Urinary bladder (tissue), 4 donors: Measurements from ENCODE around the gene SPEF2. TPM values are rescaled to one million over a fixed set of nuclear protein-coding genes. Genes with fewer than 3 reads are reported as not detected.

ENCODE experiments used
- DNase-seq: peaks from one replicate; pipeline ENCODE4 v3.0.0-alpha.2; 2015; ENCODE audit errors: extremely low spot score
- H3K27ac ChIP-seq: one replicate; pipeline ENCODE4 v1.5.1; 2013; ENCODE audit warnings: low read depth, mild to moderate bottlenecking, moderate library complexity
- H3K36me3 ChIP-seq: one replicate; pipeline ENCODE4 v1.6.1; 2013; ENCODE audit warnings: mild to moderate bottlenecking, moderate library complexity; ENCODE audit not compliant: insufficient read depth
- H3K4me1 ChIP-seq: one replicate; pipeline ENCODE4 v1.6.1; 2013; ENCODE audit warnings: mild to moderate bottlenecking, moderate library complexity; ENCODE audit not compliant: insufficient read depth
- H3K4me3 ChIP-seq: one replicate; pipeline ENCODE4 v1.5.1; 2013; ENCODE audit warnings: low read depth, low read length
- WGBS: extraction: QIAGEN DNeasy Blood & Tissue Kit; methylation state at CpG from one replicate; pipeline ENCODE4 v1.1.7; 2013; 5-methylcytosine and 5-hydroxymethylcytosine counted together
- polyA plus RNA-seq: library from polyadenylated mRNA; stranded (reverse); fragments of 200-250 nt; gene quantifications from one replicate; pipeline ENCODE4 v1.2.3, GENCODE V29; 2013
- total RNA-seq: library from RNA; depleted of rRNA; stranded (reverse); fragments of >200 nt; gene quantifications from one replicate; pipeline ENCODE4 v1.2.3, GENCODE V29; 2014
- donor health status: healthy with polysubstance abuse.
- donor health status: healthy.

The SPEF2 gene
- total and polyA plus RNA-seq, 2 donors, result 3.7 to 30.0 TPM

- no peaks in the 10 kb centered on the region for H3K36me3 ChIP-seq
- H3K4me1 ChIP-seq, result no peaks in the 10 kb centered on the region
- WGBS, result 85% methylated on average over 4 of the region's 4 CpGs
- H3K27ac ChIP-seq, result no peak overlapping the region
- no peak for DNase-seq
- H3K4me3 ChIP-seq, result no peak overlapping the region
Observed at GRCh38 chr5:35761541-35761940, 143.9 kb downstream of the SPEF2 start.

- H3K36me3 ChIP-seq, result no peaks in the 10 kb centered on the region
- DNase-seq, result no peak
- H3K4me3 ChIP-seq, result no peak overlapping the region
- 95% methylated on average over 3 of the region's 3 CpGs for WGBS
- H3K27ac ChIP-seq, result no peak overlapping the region
- H3K4me1 ChIP-seq, result no peaks in the 10 kb centered on the region
Observed at GRCh38 chr5:35762368-35762767, 144.7 kb downstream of the SPEF2 start.

DNA sequence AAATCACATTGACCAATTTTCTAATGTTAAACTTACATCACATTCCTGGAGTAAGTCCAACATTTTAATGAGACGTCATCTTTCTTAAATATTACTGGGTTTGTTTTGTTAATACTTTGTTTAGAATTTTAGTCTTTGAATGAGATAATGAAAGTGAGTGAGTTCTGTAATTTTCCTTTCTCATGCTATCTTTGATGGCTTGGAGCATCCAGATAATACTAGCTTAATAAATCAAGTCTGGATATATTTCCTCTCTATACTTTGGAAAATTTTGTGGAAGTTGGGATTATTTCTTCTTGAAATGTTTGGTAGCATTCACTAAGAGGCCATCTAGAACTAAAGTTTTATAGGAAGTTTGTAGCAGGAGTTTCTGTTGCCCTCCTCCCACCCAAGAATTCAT lies 148.3 kb downstream of the SPEF2 start:
- no peaks in the 10 kb centered on the region for H3K4me1 ChIP-seq
- no peak overlapping the region for H3K4me3 ChIP-seq
- WGBS, result 23% methylated on average over 1 of the region's 1 CpG
- no peak for DNase-seq
- no peak overlapping the region for H3K27ac ChIP-seq
- no peaks in the 10 kb centered on the region for H3K36me3 ChIP-seq

DNA sequence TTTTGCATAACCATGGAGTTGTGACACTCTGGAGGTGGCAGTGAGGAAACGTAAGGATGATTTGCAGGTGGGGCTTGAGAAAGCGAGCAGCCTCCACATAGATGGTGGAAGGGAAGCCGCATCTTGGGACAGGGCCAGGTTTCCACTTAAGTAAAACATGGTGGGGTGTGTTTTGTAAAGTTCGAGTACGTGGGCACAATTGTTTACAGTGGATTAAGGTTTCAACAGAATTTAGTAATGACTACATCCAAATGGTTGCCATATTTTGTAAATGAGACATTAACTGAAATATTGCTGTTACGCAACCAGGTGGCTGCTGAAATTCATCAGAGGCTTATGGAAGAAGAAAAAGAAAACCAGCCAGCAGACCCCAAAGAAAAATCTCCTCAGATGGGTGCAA lies 153.6 kb downstream of the SPEF2 start:
- Histone ChIP-seq H3K4me3 (no peak overlapping the region), H3K36me3 (no peaks in the 10 kb centered on the region), H3K4me1 (no peaks in the 10 kb centered on the region), H3K27ac (no peak overlapping the region)
- DNase-seq, result no peak
- WGBS, result 68% methylated on average over 6 of the region's 6 CpGs

GRCh38 chr5:35771839-35772238 lies 154.2 kb downstream of the SPEF2 start:
- H3K4me3 ChIP-seq, result no peak overlapping the region
- WGBS, result 44% methylated on average over 2 of the region's 2 CpGs
- no peak overlapping the region for H3K27ac ChIP-seq
- no peak for DNase-seq
- no peaks in the 10 kb centered on the region for H3K36me3 ChIP-seq
- no peaks in the 10 kb centered on the region for H3K4me1 ChIP-seq

GRCh38 chr5:35773967-35774366 lies 156.3 kb downstream of the SPEF2 start:
- no peak overlapping the region for H3K27ac ChIP-seq
- no peaks in the 10 kb centered on the region for H3K36me3 ChIP-seq
- no peaks in the 10 kb centered on the region for H3K4me1 ChIP-seq
- no peak overlapping the region for H3K4me3 ChIP-seq
- no peak for DNase-seq
- 81% methylated on average over 6 of the region's 6 CpGs for WGBS

GRCh38 chr5:35776757-35777156 lies 159.1 kb downstream of the SPEF2 start:
- no peak overlapping the region for H3K27ac ChIP-seq
- DNase-seq, result no peak
- H3K36me3 ChIP-seq, result no peaks in the 10 kb centered on the region
- H3K4me1 ChIP-seq, result no peaks in the 10 kb centered on the region
- no peak overlapping the region for H3K4me3 ChIP-seq

DNA sequence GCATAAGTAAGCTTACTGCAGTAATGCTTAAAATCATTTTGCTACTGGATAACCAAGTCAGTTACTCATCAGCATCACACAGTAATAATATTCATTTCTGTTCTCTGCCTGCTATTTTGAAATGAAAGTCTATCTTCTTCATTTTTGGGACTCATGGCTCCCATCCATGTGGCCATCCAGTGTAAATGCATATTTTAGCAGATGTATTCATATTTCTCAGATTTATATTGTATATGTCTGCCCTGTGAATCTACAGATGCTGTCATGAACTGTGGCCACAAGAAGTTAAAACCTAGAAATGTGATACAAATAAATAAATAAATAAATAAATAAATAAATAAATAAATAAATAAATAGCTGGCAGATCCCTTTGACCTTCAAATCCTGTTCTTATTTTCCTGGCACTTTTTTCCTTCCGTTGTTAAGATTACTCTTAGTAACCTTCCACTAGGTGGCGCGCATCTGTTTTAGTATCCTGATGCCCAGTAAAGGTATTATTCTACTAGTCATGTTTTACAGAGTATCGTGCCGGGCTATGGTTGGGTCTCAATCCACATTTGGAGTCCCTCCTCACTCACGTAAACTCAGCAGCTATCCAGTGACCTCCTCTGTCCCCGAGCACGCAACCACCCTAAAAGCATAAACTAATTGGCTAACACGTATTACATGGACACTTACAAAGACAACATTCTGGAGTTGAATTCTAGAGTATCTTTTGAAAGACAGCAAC lies 159.9 kb downstream of the SPEF2 start:
- 39% methylated on average over 9 of the region's 9 CpGs for WGBS
- DNase-seq, result peak; percentile 25

DNA sequence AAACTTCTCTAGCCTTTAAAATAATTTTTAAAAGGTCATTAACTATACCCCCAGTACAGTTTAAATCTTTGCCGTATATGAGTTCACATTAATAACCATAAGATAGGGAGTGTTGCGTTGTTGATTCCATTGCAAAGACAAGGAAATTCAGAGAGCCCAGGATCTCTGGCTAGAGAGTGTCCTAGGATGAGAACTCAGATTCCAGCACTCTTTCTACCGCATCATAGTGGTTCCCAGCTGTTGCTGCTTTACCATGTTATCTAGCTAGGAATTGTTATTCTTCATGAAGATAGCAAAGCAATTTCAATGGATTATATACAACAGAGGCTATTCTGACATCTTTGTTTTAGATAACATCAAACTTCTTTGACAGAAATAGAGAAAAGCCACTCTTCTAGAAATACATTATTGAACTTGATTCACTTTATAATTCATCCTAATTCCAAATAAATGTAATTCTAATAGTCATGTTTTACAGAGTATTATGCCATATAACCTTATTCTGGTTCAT lies 160.7 kb downstream of the SPEF2 start:
- no peaks in the 10 kb centered on the region for H3K4me1 ChIP-seq
- H3K36me3 ChIP-seq, result no peaks in the 10 kb centered on the region
- no peak overlapping the region for H3K4me3 ChIP-seq
- 77% methylated on average over 3 of the region's 3 CpGs for WGBS
- no peak for DNase-seq
- no peak overlapping the region for H3K27ac ChIP-seq

More for the DNA sequence above, 159.9 kb downstream of the SPEF2 start:
- no peak overlapping the region for H3K27ac ChIP-seq
- no peaks in the 10 kb centered on the region for H3K36me3 ChIP-seq
- no peak overlapping the region for H3K4me3 ChIP-seq
- H3K4me1 ChIP-seq, result no peaks in the 10 kb centered on the region

GRCh38 chr5:35780236-35780635 lies 162.6 kb downstream of the SPEF2 start:
- 86% methylated on average over 6 of the region's 6 CpGs for WGBS
- Histone ChIP-seq H3K4me1 (no peaks in the 10 kb centered on the region), H3K27ac (no peak overlapping the region), H3K4me3 (no peak overlapping the region), H3K36me3 (no peaks in the 10 kb centered on the region)
- DNase-seq, result no peak

DNA sequence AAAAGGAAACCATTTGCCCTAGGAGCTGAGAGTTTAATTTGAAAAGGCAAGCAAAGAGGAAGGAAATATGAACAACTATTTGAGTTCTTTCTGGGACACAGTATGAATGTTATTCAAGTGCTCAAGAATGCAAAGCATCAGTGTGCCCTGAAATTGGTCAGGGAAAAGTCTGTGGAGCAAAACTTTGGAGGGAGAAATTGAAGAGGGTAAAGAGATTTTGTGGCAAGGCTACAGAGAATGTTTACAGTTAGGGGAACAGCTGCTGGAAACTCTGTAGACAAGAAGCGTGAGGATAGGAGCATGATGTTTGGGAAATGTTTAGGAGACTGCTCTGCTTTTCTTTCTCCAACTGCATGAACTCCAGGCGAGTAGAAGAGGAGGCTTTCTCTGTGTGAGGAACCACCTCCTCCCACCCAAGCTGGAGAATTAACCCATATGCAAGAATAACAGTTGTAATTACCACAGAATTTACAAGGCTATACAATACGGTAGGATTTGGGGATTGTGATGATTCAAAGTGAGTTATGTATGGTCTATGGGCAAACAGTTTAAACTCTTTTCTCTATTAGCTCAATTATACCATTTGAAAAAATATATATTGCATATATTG lies 163.6 kb downstream of the SPEF2 start:
- no peak for DNase-seq
- Histone ChIP-seq H3K4me3 (no peak overlapping the region), H3K4me1 (no peaks in the 10 kb centered on the region), H3K36me3 (no peaks in the 10 kb centered on the region), H3K27ac (no peak overlapping the region)
- WGBS, result 29% methylated on average over 3 of the region's 3 CpGs

DNA sequence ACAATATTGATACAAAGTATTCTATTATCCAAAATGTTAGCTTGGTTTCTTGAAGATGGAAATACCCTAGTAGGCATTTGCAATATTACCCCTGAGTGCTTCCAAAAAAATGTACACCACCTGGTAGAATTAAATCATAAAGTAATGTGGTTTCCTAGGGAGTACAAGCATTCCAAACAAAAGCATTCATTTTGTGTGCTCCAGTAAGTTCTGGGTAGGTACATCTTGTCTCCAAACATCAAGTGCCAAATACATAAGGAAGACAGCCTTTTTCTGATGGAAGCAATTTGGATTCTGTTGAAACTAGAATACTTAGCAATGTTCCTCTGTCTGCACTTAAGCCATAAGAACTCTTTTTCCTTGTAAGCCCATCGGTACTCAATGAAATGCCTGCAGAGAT lies 165.9 kb downstream of the SPEF2 start:
- no peak for DNase-seq
- H3K27ac ChIP-seq, result no peak overlapping the region
- no peaks in the 10 kb centered on the region for H3K4me1 ChIP-seq
- H3K4me3 ChIP-seq, result no peak overlapping the region
- WGBS, result 94% methylated on average over 1 of the region's 1 CpG
- no peaks in the 10 kb centered on the region for H3K36me3 ChIP-seq

DNA sequence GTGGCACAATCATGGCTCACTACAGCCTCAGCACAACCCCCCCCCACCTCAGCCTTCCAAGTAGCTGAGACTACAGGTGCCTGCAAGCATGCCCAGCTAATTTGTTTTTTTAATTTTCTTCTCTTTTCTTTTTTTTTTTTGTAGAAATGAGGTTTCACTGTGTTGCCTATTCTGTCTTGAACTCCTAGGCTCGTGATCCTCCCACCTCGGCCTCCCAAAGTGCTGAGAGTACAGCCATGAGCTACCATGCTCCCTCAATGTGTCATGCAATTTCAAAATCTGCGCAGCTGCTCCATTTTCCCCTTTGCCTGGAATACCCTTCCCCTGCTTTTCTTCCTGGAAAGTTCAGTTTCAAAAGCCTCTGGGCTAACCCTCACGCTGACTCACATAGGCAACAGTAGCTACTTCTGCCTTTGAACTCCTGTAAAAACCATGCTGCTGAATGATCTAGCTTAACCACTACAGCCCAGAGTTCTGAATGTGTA lies 168.0 kb downstream of the SPEF2 start:
- Histone ChIP-seq H3K4me3 (no peak overlapping the region), H3K36me3 (no peaks in the 10 kb centered on the region), H3K27ac (no peak overlapping the region), H3K4me1 (no peaks in the 10 kb centered on the region)
- WGBS, result 87% methylated on average over 4 of the region's 4 CpGs
- DNase-seq, result no peak

DNA sequence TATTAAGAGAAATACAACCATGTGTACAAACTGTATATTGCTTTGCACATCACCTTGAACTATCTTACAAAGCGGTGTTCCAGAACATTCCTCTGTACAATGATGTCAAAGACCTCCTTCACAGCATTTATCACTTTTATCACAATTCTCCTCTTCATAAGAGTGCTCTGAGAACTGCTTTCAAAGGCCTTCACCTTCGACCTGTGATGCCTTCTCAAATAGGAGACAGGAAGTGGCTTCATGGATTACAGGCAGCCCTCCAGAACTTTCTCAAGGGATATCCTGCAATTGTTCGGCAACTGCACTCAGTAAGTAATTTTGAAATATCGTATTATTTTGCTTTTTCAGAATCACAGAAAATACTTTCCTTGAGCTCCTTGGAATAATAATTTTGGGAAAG lies 171.1 kb downstream of the SPEF2 start:
- Histone ChIP-seq H3K4me3 (no peak overlapping the region), H3K36me3 (no peaks in the 10 kb centered on the region), H3K4me1 (no peaks in the 10 kb centered on the region), H3K27ac (no peak overlapping the region)
- WGBS, result 80% methylated on average over 4 of the region's 4 CpGs
- no peak for DNase-seq
